Endothelial cell of umbilical vein (primary cell): ENCODE measurements around the gene CA14.

Experiments used
- EZH2 ChIP-seq: IDR thresholded peaks from 2 replicates; pipeline ENCODE4 v1.6.1; 2012; ENCODE audit warnings: borderline replicate concordance, low read depth, mild to moderate bottlenecking, moderate library complexity, low read length, inconsistent platforms; ENCODE audit not compliant: severe bottlenecking
- FOS ChIP-seq: IDR thresholded peaks from 2 replicates; pipeline ENCODE4 v1.6.1; 2011; ENCODE audit warnings: mild to moderate bottlenecking, low read length, moderate library complexity, borderline replicate concordance; ENCODE audit not compliant: insufficient read depth
- GATA2 ChIP-seq: IDR thresholded peaks from 2 replicates; pipeline ENCODE4 v1.7.0; 2011; ENCODE audit warnings: low read depth, mild to moderate bottlenecking, moderate library complexity, mixed read lengths, low read length; ENCODE audit not compliant: insufficient read length, insufficient read depth
- JUN ChIP-seq: IDR thresholded peaks from 2 replicates; pipeline ENCODE4 v1.6.1; 2011; ENCODE audit warnings: borderline replicate concordance, low read depth; ENCODE audit not compliant: insufficient read length, insufficient read depth
- MYC ChIP-seq: IDR thresholded peaks from one replicate; pipeline ENCODE4 v1.6.1; 2011; ENCODE audit warnings: mild to moderate bottlenecking, low read depth, low read length
- POLR2A ChIP-seq: IDR thresholded peaks from 2 replicates; pipeline ENCODE4 v1.6.1; 2012; ENCODE audit warnings: low read depth, mild to moderate bottlenecking, control low read depth, low read length
- POLR2AphosphoS5 ChIP-seq: IDR thresholded peaks from 2 replicates; pipeline ENCODE4 v1.6.1; 2012; ENCODE audit warnings: low read depth, mild to moderate bottlenecking, control low read depth, low read length, moderate library complexity; ENCODE audit not compliant: insufficient read depth
- TF ChIP-seq, protein P1 (sequence below), 2 donors: IDR thresholded peaks; 1 replicate in 1 of 2; 2 replicates in 1 of 2; pipeline ENCODE4 v1.5.1; 2011; ENCODE audit warnings: low read length in 2 of 2, mild to moderate bottlenecking in 2 of 2, moderate library complexity in 2 of 2, control low read depth in 1 of 2, inconsistent platforms in 1 of 2, low read depth in 1 of 2; ENCODE audit not compliant: insufficient read depth in 1 of 2; ENCODE audit errors: extremely low read depth in 1 of 2
- TF ChIP-seq, protein P2 (sequence below): IDR thresholded peaks from 2 replicates; pipeline ENCODE4 v1.6.1; 2011; ENCODE audit not compliant: insufficient read depth, insufficient read length

DNA sequence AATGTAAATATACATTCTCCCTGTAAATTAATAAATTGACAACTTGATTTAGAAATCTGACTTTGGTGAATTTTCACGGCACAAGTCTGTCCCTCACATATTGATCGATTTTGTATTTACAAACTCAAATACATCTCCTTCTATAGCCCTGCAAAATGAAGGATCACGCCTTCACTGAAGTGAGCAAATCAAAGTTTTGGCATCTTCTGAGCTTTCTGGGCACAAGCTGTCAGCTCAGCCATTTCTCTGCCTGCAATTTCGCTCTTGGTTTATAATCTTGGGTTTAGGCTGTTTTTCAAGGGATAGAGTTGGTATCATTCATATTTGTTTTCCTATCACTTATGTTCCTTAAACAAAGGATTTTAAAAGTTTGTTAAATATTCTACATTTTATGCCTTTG lies 47.5 kb upstream of the CA14 start:
- TF ChIP-seq GATA2 (no peak), EZH2 (no peak), POLR2A (no peak), JUN (no peak), MYC (no peak), POLR2AphosphoS5 (no peak), FOS (no peak)
- TF ChIP-seq, protein P1, sequence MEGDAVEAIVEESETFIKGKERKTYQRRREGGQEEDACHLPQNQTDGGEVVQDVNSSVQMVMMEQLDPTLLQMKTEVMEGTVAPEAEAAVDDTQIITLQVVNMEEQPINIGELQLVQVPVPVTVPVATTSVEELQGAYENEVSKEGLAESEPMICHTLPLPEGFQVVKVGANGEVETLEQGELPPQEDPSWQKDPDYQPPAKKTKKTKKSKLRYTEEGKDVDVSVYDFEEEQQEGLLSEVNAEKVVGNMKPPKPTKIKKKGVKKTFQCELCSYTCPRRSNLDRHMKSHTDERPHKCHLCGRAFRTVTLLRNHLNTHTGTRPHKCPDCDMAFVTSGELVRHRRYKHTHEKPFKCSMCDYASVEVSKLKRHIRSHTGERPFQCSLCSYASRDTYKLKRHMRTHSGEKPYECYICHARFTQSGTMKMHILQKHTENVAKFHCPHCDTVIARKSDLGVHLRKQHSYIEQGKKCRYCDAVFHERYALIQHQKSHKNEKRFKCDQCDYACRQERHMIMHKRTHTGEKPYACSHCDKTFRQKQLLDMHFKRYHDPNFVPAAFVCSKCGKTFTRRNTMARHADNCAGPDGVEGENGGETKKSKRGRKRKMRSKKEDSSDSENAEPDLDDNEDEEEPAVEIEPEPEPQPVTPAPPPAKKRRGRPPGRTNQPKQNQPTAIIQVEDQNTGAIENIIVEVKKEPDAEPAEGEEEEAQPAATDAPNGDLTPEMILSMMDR (IDR thresholded peaks at IDR 0.05; ENCODE audit: extremely low read depth in 1 of 2, insufficient read depth in 1 of 2, low read depth in 1 of 2, low read length in 2 of 2): no peak
- TF ChIP-seq, protein P2, sequence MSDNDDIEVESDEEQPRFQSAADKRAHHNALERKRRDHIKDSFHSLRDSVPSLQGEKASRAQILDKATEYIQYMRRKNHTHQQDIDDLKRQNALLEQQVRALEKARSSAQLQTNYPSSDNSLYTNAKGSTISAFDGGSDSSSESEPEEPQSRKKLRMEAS: no peak
